Stimulated activated CD4-positive, alpha-beta T cell treated with anti-CD3 and anti-CD28 coated beads, Interleukin-15, amount 100 ng/mL, for 24 hours (primary cell): ENCODE results near the gene ARHGAP42.

Source experiments
- DNase-seq: peaks from one replicate; pipeline ENCODE4 v3.0.0-alpha.2; 2020

The ARHGAP42 gene

GRCh38 chr11:100928426-100928825 lies 241.3 kb downstream of the ARHGAP42 start:
- no peak for DNase-seq

- DNase-seq, result no peak
These were observed 242.3 kb downstream of the ARHGAP42 start for GRCh38 chr11:100929377-100929776.

- DNase-seq, result no peak
These were observed 243.2 kb downstream of the ARHGAP42 start for GRCh38 chr11:100930185-100930778.

GRCh38 chr11:100932474-100933100 lies 245.5 kb downstream of the ARHGAP42 start:
- DNase-seq, result no peak

GRCh38 chr11:100936781-100937180 lies 249.7 kb downstream of the ARHGAP42 start:
- no peak for DNase-seq

- DNase-seq, result no peak
These were observed 252.5 kb downstream of the ARHGAP42 start for GRCh38 chr11:100939571-100939970.

GRCh38 chr11:100940111-100940510 lies 253.0 kb downstream of the ARHGAP42 start:
- DNase-seq, result no peak

- no peak for DNase-seq
These were observed 253.9 kb downstream of the ARHGAP42 start for GRCh38 chr11:100941033-100941432.

GRCh38 chr11:100942016-100942415 lies 254.9 kb downstream of the ARHGAP42 start:
- DNase-seq, result no peak

GRCh38 chr11:100948936-100949335 lies 261.8 kb downstream of the ARHGAP42 start:
- no peak for DNase-seq

- DNase-seq, result no peak
These were observed 262.4 kb downstream of the ARHGAP42 start for GRCh38 chr11:100949443-100949842.

GRCh38 chr11:100955318-100955717 lies 268.2 kb downstream of the ARHGAP42 start:
- no peak for DNase-seq

- DNase-seq, result no peak
These were observed 269.3 kb downstream of the ARHGAP42 start for GRCh38 chr11:100956351-100956750.

- DNase-seq, result no peak
These were observed 270.4 kb downstream of the ARHGAP42 start for GRCh38 chr11:100957499-100957898.

- DNase-seq, result no peak
These were observed 274.5 kb downstream of the ARHGAP42 start for GRCh38 chr11:100961633-100962032.

GRCh38 chr11:100963375-100963774 lies 276.3 kb downstream of the ARHGAP42 start:
- no peak for DNase-seq

GRCh38 chr11:100964435-100964834 lies 277.3 kb downstream of the ARHGAP42 start:
- no peak for DNase-seq

GRCh38 chr11:100965346-100965745 lies 278.3 kb downstream of the ARHGAP42 start:
- DNase-seq, result no peak

GRCh38 chr11:100966366-100966765 lies 279.3 kb downstream of the ARHGAP42 start:
- DNase-seq, result no peak

- no peak for DNase-seq
These were observed 281.9 kb downstream of the ARHGAP42 start for GRCh38 chr11:100969008-100969407.

- no peak for DNase-seq
These were observed 283.4 kb downstream of the ARHGAP42 start for GRCh38 chr11:100970283-100971164.

- DNase-seq, result no peak
These were observed 285.0 kb downstream of the ARHGAP42 start for GRCh38 chr11:100972046-100972445.

GRCh38 chr11:100978442-100978841 lies 291.4 kb downstream of the ARHGAP42 start:
- DNase-seq, result no peak

GRCh38 chr11:100978939-100979338 lies 291.9 kb downstream of the ARHGAP42 start:
- no peak for DNase-seq
